ENCODE results near the gene METTL15.

METTL15 gene

DNA sequence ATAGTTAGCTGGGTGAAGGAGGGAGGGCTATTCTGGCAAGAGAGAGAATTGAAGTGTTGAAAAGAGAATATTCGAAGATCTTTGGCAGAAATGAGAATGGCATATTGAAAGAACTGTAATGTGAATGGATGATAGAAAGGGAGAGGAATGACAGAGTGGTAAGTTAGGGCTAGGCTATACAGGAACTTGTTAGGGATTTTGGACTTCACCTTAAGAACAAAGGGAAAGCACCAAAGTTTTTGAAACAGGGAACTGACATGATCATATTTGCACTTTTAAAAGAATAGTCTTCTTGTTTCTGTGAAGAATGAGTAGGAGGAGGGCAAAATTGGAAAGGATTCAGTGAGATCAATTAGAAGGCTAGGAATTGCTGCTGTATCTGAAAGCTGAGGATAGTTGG lies 119.3 kb downstream of the METTL15 start:
- H4K8ac ChIP-seq (ENCODE audit: low read depth, low read length) = no peak overlapping the region
- no peak overlapping the region for H2BK5ac ChIP-seq (ENCODE audit: low read length)
- H3K4ac ChIP-seq (ENCODE audit: low read length) = no peak overlapping the region
- H3K23ac ChIP-seq (ENCODE audit: low read depth, low read length, poor library complexity) = no peak overlapping the region
- no peaks in the 10 kb centered on the region for H3K4me1 ChIP-seq (ENCODE audit: control insufficient read depth in 2 of 2, insufficient read depth in 1 of 2, low read depth in 1 of 2, low read length in 2 of 2)
- no peak overlapping the region for H3K14ac ChIP-seq (ENCODE audit: low read length)
- no peaks in the 10 kb centered on the region for H3K36me3 ChIP-seq (replicated peaks in 1 of 2; ENCODE audit: control insufficient read depth in 2 of 2, insufficient read depth in 2 of 2, low read length in 2 of 2)
- H2AFZ ChIP-seq (ENCODE audit: low read length) = no peak overlapping the region
- H2BK120ac ChIP-seq (ENCODE audit: low read depth, low read length) = no peak overlapping the region
- H3K9ac ChIP-seq (ENCODE audit: low read depth, low read length, poor library complexity) = no peak overlapping the region
- no peak overlapping the region for H4K91ac ChIP-seq (ENCODE audit: low read depth, low read length, poor library complexity)
- DNase-seq (ENCODE audit: low spot score) = no peak
- 100% methylated on average over 1 of the region's 1 CpG; no CpG with 5 or more reads in 1 of the 2 donors for WGBS, 2 donors (ENCODE audit: extremely low coverage in 2 of 2, insufficient read length in 2 of 2, insufficient replicate concordance in 1 of 2)
- no peaks in the 10 kb centered on the region for H3K9me3 ChIP-seq (replicated peaks in 1 of 2; ENCODE audit: control insufficient read depth in 2 of 2, insufficient read depth in 1 of 2, low read depth in 1 of 2, low read length in 2 of 2)
- H2BK12ac ChIP-seq (ENCODE audit: low read length) = no peak overlapping the region
- H3K4me2 ChIP-seq (ENCODE audit: insufficient read depth, low read length, poor library complexity, severe bottlenecking) = no peak overlapping the region
- H3K27me3 ChIP-seq (ENCODE audit: control insufficient read depth in 3 of 3, insufficient read depth in 3 of 3, low read depth in 1 of 3, low read length in 3 of 3) = no peaks in the 10 kb centered on the region
- H2BK15ac ChIP-seq (ENCODE audit: low read length) = no peak overlapping the region
- no peak overlapping the region for H3K4me3 ChIP-seq (ENCODE audit: low read length in 2 of 2)
- H2AK5ac ChIP-seq (ENCODE audit: low read depth, low read length) = no peak overlapping the region
- no peak overlapping the region for H3K18ac ChIP-seq (ENCODE audit: low read length)
- no peak overlapping the region for H3K27ac ChIP-seq (replicated peaks; ENCODE audit: low read length)
- no peaks in the 10 kb centered on the region for H3K79me1 ChIP-seq (ENCODE audit: low read depth, low read length)

DNA sequence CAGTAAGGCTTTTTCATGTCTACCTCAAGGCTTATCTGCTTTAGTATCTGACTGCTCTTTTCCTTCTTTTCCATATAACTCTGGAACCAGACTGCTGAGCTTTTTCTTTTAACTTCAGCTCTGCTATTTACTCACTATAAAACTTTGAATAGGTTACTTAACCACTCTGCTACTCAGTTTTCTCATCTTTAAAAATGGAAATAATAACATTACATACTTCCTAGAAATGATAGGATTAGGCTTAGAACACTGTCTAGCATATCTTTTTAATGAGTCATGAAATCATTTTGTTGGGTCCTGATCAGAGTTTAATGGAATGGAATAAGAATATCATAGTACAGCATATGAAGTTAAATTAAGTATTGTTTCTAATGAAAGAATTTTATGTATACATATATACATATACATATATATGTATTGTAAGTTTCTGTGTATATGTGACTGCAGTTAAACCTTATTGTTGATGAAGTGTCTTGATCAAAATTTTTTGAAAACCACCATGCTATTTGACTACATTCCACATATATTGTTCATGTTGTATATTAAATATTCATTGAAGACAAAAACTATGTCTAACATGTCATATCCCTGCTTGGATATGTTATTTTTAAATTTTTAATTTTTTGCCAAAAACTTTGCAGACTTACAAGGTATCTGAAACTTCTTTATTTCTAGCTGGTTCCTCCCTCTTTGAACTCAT lies 120.2 kb downstream of the METTL15 start:
- no peak overlapping the region for H2AK5ac ChIP-seq (ENCODE audit: low read depth, low read length)
- H3K27me3 ChIP-seq (ENCODE audit: control insufficient read depth in 3 of 3, insufficient read depth in 3 of 3, low read depth in 1 of 3, low read length in 3 of 3) = no peaks in the 10 kb centered on the region
- no peak overlapping the region for H3K18ac ChIP-seq (ENCODE audit: low read length)
- no peak overlapping the region for H3K14ac ChIP-seq (ENCODE audit: low read length)
- H2AFZ ChIP-seq (ENCODE audit: low read length) = no peak overlapping the region
- H3K36me3 ChIP-seq (replicated peaks in 1 of 2; ENCODE audit: control insufficient read depth in 2 of 2, insufficient read depth in 2 of 2, low read length in 2 of 2) = no peaks in the 10 kb centered on the region
- no peak overlapping the region for H3K27ac ChIP-seq (replicated peaks; ENCODE audit: low read length)
- H4K8ac ChIP-seq (ENCODE audit: low read depth, low read length) = no peak overlapping the region
- H3K4me2 ChIP-seq (ENCODE audit: insufficient read depth, low read length, poor library complexity, severe bottlenecking) = no peak overlapping the region
- no peak overlapping the region for H3K4me3 ChIP-seq (ENCODE audit: low read length in 2 of 2)
- H3K79me1 ChIP-seq (ENCODE audit: low read depth, low read length) = no peaks in the 10 kb centered on the region
- no peak overlapping the region for H2BK15ac ChIP-seq (ENCODE audit: low read length)
- no peak for DNase-seq (ENCODE audit: low spot score)
- no peak overlapping the region for H3K4ac ChIP-seq (ENCODE audit: low read length)
- H2BK120ac ChIP-seq (ENCODE audit: low read depth, low read length) = no peak overlapping the region
- no peak overlapping the region for H3K23ac ChIP-seq (ENCODE audit: low read depth, low read length, poor library complexity)
- no peak overlapping the region for H3K9ac ChIP-seq (ENCODE audit: low read depth, low read length, poor library complexity)
- no peak overlapping the region for H2BK12ac ChIP-seq (ENCODE audit: low read length)
- no peak overlapping the region for H2BK5ac ChIP-seq (ENCODE audit: low read length)
- no peaks in the 10 kb centered on the region for H3K9me3 ChIP-seq (replicated peaks in 1 of 2; ENCODE audit: control insufficient read depth in 2 of 2, insufficient read depth in 1 of 2, low read depth in 1 of 2, low read length in 2 of 2)
- H3K4me1 ChIP-seq (ENCODE audit: control insufficient read depth in 2 of 2, insufficient read depth in 1 of 2, low read depth in 1 of 2, low read length in 2 of 2) = no peaks in the 10 kb centered on the region
- no peak overlapping the region for H4K91ac ChIP-seq (ENCODE audit: low read depth, low read length, poor library complexity)

DNA sequence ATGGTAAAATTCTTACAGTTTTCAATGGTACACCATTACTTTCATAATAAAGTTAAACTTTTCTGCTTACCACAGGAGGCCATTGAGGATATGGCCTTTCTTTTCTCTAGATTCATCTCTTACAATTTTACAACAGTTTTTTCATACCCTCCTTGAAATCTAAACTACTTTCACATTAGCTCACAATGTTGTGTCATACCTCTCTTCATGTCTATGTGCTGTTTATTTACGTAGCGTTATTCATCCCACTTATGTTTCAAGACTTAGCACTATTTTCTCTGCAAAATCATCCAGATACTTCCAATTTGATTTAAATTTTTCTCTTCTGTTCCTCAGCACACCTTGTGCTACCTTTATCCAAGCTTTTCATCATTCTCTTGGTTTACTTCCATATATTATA lies 123.3 kb downstream of the METTL15 start:
- no peaks in the 10 kb centered on the region for H3K79me1 ChIP-seq (ENCODE audit: low read depth, low read length)
- no peak overlapping the region for H3K14ac ChIP-seq (ENCODE audit: low read length)
- no peaks in the 10 kb centered on the region for H3K27me3 ChIP-seq (ENCODE audit: control insufficient read depth in 3 of 3, insufficient read depth in 3 of 3, low read depth in 1 of 3, low read length in 3 of 3)
- H3K4me2 ChIP-seq (ENCODE audit: insufficient read depth, low read length, poor library complexity, severe bottlenecking) = no peak overlapping the region
- H2BK120ac ChIP-seq (ENCODE audit: low read depth, low read length) = no peak overlapping the region
- no CpG with 5 or more reads among the region's 2 CpGs for whole genome bisulfite sequencing, 2 donors (ENCODE audit: extremely low coverage in 2 of 2, insufficient read length in 2 of 2, insufficient replicate concordance in 1 of 2)
- H3K27ac ChIP-seq (replicated peaks; ENCODE audit: low read length) = no peak overlapping the region
- no peak overlapping the region for H3K18ac ChIP-seq (ENCODE audit: low read length)
- H4K8ac ChIP-seq (ENCODE audit: low read depth, low read length) = no peak overlapping the region
- H3K4me1 ChIP-seq (ENCODE audit: control insufficient read depth in 2 of 2, insufficient read depth in 1 of 2, low read depth in 1 of 2, low read length in 2 of 2) = no peaks in the 10 kb centered on the region
- no peak overlapping the region for H2BK5ac ChIP-seq (ENCODE audit: low read length)
- no peak overlapping the region for H2BK12ac ChIP-seq (ENCODE audit: low read length)
- no peak overlapping the region for H3K4me3 ChIP-seq (ENCODE audit: low read length in 2 of 2)
- H3K4ac ChIP-seq (ENCODE audit: low read length) = no peak overlapping the region
- no peak overlapping the region for H3K9ac ChIP-seq (ENCODE audit: low read depth, low read length, poor library complexity)
- H4K91ac ChIP-seq (ENCODE audit: low read depth, low read length, poor library complexity) = no peak overlapping the region
- H3K9me3 ChIP-seq (replicated peaks in 1 of 2; ENCODE audit: control insufficient read depth in 2 of 2, insufficient read depth in 1 of 2, low read depth in 1 of 2, low read length in 2 of 2) = no peaks in the 10 kb centered on the region
- H2AFZ ChIP-seq (ENCODE audit: low read length) = no peak overlapping the region
- H3K36me3 ChIP-seq (replicated peaks in 1 of 2; ENCODE audit: control insufficient read depth in 2 of 2, insufficient read depth in 2 of 2, low read length in 2 of 2) = no peaks in the 10 kb centered on the region
- no peak overlapping the region for H2BK15ac ChIP-seq (ENCODE audit: low read length)
- no peak overlapping the region for H2AK5ac ChIP-seq (ENCODE audit: low read depth, low read length)
- no peak for DNase-seq (ENCODE audit: low spot score)
- H3K23ac ChIP-seq (ENCODE audit: low read depth, low read length, poor library complexity) = no peak overlapping the region

DNA sequence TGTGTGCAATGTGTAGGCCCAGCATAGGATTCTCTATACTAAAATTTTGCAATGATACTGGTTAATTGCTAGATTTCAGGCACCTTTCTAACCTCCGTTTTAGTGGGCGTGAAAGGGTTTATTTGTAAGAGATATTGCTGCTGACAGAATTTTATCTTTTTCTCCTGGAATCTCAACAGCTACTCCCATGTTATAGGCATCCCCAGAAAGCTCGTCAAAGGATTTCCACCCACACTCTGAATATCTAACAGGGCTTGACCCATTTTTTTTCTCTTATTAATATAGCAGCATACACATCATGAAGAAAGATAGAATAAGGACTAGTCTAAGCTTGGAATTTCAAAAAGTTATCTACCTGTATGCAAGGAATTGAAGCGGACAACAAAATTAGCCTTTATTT lies 124.5 kb downstream of the METTL15 start:
- no peak overlapping the region for H2BK120ac ChIP-seq (ENCODE audit: low read depth, low read length)
- H3K36me3 ChIP-seq (replicated peaks in 1 of 2; ENCODE audit: control insufficient read depth in 2 of 2, insufficient read depth in 2 of 2, low read length in 2 of 2) = no peaks in the 10 kb centered on the region
- no peak overlapping the region for H3K18ac ChIP-seq (ENCODE audit: low read length)
- H3K27me3 ChIP-seq (ENCODE audit: control insufficient read depth in 3 of 3, insufficient read depth in 3 of 3, low read depth in 1 of 3, low read length in 3 of 3) = no peaks in the 10 kb centered on the region
- H3K4ac ChIP-seq (ENCODE audit: low read length) = no peak overlapping the region
- no peak overlapping the region for H2AK5ac ChIP-seq (ENCODE audit: low read depth, low read length)
- no peak overlapping the region for H2BK15ac ChIP-seq (ENCODE audit: low read length)
- WGBS, 2 donors (ENCODE audit: extremely low coverage in 2 of 2, insufficient read length in 2 of 2, insufficient replicate concordance in 1 of 2) = no CpG with 5 or more reads among the region's 4 CpGs
- H4K91ac ChIP-seq (ENCODE audit: low read depth, low read length, poor library complexity) = no peak overlapping the region
- no peak overlapping the region for H2BK5ac ChIP-seq (ENCODE audit: low read length)
- H3K9me3 ChIP-seq (replicated peaks in 1 of 2; ENCODE audit: control insufficient read depth in 2 of 2, insufficient read depth in 1 of 2, low read depth in 1 of 2, low read length in 2 of 2) = no peaks in the 10 kb centered on the region
- no peak overlapping the region for H3K4me2 ChIP-seq (ENCODE audit: insufficient read depth, low read length, poor library complexity, severe bottlenecking)
- H3K4me1 ChIP-seq (ENCODE audit: control insufficient read depth in 2 of 2, insufficient read depth in 1 of 2, low read depth in 1 of 2, low read length in 2 of 2) = no peaks in the 10 kb centered on the region
- no peaks in the 10 kb centered on the region for H3K79me1 ChIP-seq (ENCODE audit: low read depth, low read length)
- H3K23ac ChIP-seq (ENCODE audit: low read depth, low read length, poor library complexity) = no peak overlapping the region
- no peak overlapping the region for H3K27ac ChIP-seq (replicated peaks; ENCODE audit: low read length)
- no peak overlapping the region for H4K8ac ChIP-seq (ENCODE audit: low read depth, low read length)
- H2AFZ ChIP-seq (ENCODE audit: low read length) = no peak overlapping the region
- DNase-seq (ENCODE audit: low spot score) = no peak
- H3K4me3 ChIP-seq (ENCODE audit: low read length in 2 of 2) = no peak overlapping the region
- no peak overlapping the region for H3K9ac ChIP-seq (ENCODE audit: low read depth, low read length, poor library complexity)
- H3K14ac ChIP-seq (ENCODE audit: low read length) = no peak overlapping the region
- H2BK12ac ChIP-seq (ENCODE audit: low read length) = no peak overlapping the region
